Measurements from ENCODE around the gene KLF15. TPM values are rescaled to one million over a fixed set of nuclear protein-coding genes. Genes with fewer than 3 reads are reported as not detected.

KLF15 gene
- total and polyA plus RNA-seq, 2 experiments from 2014 or later = 3.5 to 19.8 TPM

DNA sequence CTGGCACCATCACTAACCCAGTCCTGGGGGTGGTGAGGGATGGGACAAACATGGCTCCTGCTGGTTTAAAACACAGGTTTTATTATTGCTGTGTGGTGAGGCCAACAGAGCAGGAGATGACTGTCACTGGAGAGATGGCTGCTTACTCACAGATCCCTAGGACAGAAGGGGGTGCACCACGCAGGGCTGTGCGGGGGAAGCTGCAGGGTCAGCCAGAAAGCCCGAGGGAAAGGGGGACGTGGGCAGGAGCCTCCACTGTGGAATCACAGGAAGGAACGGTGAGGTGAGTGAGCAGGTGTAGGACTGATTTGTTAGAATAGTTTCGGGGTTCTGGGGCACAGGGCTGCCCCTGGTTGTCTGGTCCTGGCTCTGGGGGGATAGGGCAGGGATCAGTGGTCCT, 45.0 kb upstream of the KLF15 start (continued):
- TF ChIP-seq, protein P1, sequence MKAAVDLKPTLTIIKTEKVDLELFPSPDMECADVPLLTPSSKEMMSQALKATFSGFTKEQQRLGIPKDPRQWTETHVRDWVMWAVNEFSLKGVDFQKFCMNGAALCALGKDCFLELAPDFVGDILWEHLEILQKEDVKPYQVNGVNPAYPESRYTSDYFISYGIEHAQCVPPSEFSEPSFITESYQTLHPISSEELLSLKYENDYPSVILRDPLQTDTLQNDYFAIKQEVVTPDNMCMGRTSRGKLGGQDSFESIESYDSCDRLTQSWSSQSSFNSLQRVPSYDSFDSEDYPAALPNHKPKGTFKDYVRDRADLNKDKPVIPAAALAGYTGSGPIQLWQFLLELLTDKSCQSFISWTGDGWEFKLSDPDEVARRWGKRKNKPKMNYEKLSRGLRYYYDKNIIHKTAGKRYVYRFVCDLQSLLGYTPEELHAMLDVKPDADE (IDR thresholded peaks at IDR 0.05) = no peak

GRCh38 chr3:126401611-126402160, 44.5 kb upstream of the KLF15 start:
- Mint-ChIP-seq H3K4me1 (peaks cover 19% of the 10 kb centered on the region), H3K9me3 (no peaks in the 10 kb centered on the region), H3K27me3 (ENCODE audit: insufficient read depth, low read depth, poor library complexity) (peaks cover 3% of the 10 kb centered on the region), H3K4me3 (no peak overlapping the region), H3K27ac (no peak overlapping the region; the same call in none of the 2 replicates), H3K36me3 (ENCODE audit: low read depth) (no peaks in the 10 kb centered on the region; the same call in 2 of the 3 replicates)
- no peak overlapping the region for H3K27ac ChIP-seq (ENCODE audit: low read depth)
- H3K36me3 ChIP-seq (ENCODE audit: insufficient read depth) = no peaks in the 10 kb centered on the region
- no peaks in the 10 kb centered on the region for H3K4me1 ChIP-seq (ENCODE audit: insufficient read depth)
- H4K20me1 ChIP-seq (replicated peaks; ENCODE audit: insufficient read depth) = no peaks in the 10 kb centered on the region
- no peak for ATAC-seq
- no peak for DNase-seq (ENCODE audit: low spot score)
- no peak overlapping the region for H3K4me2 ChIP-seq
- H3K9me2 ChIP-seq (ENCODE audit: insufficient read depth) = no peaks in the 10 kb centered on the region; the same call in 1 of the 2 replicates
- H2AFZ ChIP-seq = no peak overlapping the region
- H3K79me2 ChIP-seq (replicated peaks; ENCODE audit: insufficient read depth) = no peaks in the 10 kb centered on the region
- H3F3A ChIP-seq (replicated peaks; ENCODE audit: low read depth) = no peaks in the 10 kb centered on the region
- no peak overlapping the region for H3K4me3 ChIP-seq
- no peaks in the 10 kb centered on the region for H3K27me3 ChIP-seq (ENCODE audit: insufficient read depth)
- TF ChIP-seq JUNB (IDR thresholded peaks at IDR 0.05; ENCODE audit: unreplicated experiment) (no peak), NANOG (IDR thresholded peaks at IDR 0.05; ENCODE audit: borderline replicate concordance) (no peak), CREB1 (CRISPR knock-in tag; IDR thresholded peaks at IDR 0.05; ENCODE audit: low read depth) (no peak), EZH2 (IDR thresholded peaks at IDR 0.05; ENCODE audit: low read depth, unreplicated experiment) (no peak), ZNF114 (CRISPR knock-in tag; IDR thresholded peaks at IDR 0.05) (no peak), STAT1 (IDR thresholded peaks at IDR 0.05; ENCODE audit: unreplicated experiment) (no peak), CTCF (conservative IDR thresholded peaks at IDR 0.05; ENCODE audit: low read depth in 2 of 2) (no peak), POLR2AphosphoS5 (IDR thresholded peaks at IDR 0.05; ENCODE audit: low read depth) (no peak)
- TF ChIP-seq, protein P1 (IDR thresholded peaks at IDR 0.05) = no peak
- TF ChIP-seq, protein P2, sequence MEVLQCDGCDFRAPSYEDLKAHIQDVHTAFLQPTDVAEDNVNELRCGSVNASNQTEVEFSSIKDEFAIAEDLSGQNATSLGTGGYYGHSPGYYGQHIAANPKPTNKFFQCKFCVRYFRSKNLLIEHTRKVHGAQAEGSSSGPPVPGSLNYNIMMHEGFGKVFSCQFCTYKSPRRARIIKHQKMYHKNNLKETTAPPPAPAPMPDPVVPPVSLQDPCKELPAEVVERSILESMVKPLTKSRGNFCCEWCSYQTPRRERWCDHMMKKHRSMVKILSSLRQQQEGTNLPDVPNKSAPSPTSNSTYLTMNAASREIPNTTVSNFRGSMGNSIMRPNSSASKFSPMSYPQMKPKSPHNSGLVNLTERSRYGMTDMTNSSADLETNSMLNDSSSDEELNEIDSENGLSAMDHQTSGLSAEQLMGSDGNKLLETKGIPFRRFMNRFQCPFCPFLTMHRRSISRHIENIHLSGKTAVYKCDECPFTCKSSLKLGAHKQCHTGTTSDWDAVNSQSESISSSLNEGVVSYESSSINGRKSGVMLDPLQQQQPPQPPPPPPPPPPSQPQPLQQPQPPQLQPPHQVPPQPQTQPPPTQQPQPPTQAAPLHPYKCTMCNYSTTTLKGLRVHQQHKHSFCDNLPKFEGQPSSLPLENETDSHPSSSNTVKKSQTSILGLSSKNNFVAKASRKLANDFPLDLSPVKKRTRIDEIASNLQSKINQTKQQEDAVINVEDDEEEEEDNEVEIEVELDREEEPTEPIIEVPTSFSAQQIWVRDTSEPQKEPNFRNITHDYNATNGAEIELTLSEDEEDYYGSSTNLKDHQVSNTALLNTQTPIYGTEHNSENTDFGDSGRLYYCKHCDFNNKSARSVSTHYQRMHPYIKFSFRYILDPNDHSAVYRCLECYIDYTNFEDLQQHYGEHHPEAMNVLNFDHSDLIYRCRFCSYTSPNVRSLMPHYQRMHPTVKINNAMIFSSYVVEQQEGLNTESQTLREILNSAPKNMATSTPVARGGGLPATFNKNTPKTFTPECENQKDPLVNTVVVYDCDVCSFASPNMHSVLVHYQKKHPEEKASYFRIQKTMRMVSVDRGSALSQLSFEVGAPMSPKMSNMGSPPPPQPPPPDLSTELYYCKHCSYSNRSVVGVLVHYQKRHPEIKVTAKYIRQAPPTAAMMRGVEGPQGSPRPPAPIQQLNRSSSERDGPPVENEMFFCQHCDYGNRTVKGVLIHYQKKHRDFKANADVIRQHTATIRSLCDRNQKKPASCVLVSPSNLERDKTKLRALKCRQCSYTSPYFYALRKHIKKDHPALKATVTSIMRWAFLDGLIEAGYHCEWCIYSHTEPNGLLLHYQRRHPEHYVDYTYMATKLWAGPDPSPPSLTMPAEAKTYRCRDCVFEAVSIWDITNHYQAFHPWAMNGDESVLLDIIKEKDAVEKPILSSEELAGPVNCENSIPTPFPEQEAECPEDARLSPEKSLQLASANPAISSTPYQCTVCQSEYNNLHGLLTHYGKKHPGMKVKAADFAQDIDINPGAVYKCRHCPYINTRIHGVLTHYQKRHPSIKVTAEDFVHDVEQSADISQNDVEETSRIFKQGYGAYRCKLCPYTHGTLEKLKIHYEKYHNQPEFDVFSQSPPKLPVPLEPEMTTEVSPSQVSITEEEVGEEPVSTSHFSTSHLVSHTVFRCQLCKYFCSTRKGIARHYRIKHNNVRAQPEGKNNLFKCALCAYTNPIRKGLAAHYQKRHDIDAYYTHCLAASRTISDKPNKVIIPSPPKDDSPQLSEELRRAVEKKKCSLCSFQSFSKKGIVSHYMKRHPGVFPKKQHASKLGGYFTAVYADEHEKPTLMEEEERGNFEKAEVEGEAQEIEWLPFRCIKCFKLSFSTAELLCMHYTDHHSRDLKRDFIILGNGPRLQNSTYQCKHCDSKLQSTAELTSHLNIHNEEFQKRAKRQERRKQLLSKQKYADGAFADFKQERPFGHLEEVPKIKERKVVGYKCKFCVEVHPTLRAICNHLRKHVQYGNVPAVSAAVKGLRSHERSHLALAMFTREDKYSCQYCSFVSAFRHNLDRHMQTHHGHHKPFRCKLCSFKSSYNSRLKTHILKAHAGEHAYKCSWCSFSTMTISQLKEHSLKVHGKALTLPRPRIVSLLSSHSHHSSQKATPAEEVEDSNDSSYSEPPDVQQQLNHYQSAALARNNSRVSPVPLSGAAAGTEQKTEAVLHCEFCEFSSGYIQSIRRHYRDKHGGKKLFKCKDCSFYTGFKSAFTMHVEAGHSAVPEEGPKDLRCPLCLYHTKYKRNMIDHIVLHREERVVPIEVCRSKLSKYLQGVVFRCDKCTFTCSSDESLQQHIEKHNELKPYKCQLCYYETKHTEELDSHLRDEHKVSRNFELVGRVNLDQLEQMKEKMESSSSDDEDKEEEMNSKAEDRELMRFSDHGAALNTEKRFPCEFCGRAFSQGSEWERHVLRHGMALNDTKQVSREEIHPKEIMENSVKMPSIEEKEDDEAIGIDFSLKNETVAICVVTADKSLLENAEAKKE (CRISPR knock-in tag; IDR thresholded peaks at IDR 0.05) = no peak
- TF ChIP-seq, protein P3, sequence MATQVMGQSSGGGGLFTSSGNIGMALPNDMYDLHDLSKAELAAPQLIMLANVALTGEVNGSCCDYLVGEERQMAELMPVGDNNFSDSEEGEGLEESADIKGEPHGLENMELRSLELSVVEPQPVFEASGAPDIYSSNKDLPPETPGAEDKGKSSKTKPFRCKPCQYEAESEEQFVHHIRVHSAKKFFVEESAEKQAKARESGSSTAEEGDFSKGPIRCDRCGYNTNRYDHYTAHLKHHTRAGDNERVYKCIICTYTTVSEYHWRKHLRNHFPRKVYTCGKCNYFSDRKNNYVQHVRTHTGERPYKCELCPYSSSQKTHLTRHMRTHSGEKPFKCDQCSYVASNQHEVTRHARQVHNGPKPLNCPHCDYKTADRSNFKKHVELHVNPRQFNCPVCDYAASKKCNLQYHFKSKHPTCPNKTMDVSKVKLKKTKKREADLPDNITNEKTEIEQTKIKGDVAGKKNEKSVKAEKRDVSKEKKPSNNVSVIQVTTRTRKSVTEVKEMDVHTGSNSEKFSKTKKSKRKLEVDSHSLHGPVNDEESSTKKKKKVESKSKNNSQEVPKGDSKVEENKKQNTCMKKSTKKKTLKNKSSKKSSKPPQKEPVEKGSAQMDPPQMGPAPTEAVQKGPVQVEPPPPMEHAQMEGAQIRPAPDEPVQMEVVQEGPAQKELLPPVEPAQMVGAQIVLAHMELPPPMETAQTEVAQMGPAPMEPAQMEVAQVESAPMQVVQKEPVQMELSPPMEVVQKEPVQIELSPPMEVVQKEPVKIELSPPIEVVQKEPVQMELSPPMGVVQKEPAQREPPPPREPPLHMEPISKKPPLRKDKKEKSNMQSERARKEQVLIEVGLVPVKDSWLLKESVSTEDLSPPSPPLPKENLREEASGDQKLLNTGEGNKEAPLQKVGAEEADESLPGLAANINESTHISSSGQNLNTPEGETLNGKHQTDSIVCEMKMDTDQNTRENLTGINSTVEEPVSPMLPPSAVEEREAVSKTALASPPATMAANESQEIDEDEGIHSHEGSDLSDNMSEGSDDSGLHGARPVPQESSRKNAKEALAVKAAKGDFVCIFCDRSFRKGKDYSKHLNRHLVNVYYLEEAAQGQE (IDR thresholded peaks at IDR 0.05; ENCODE audit: unreplicated experiment) = no peak
